NCI-H1048 (cell line): ENCODE results near the gene SLC12A8.
A peak's percentile ranks its signal among the peaks of the same experiment; 100 is the strongest.

Experiments
- DNase-seq: peaks from one replicate; lab custom pipeline; 2025; lab: John Stamatoyannopoulos, UW

Gene SLC12A8

DNA sequence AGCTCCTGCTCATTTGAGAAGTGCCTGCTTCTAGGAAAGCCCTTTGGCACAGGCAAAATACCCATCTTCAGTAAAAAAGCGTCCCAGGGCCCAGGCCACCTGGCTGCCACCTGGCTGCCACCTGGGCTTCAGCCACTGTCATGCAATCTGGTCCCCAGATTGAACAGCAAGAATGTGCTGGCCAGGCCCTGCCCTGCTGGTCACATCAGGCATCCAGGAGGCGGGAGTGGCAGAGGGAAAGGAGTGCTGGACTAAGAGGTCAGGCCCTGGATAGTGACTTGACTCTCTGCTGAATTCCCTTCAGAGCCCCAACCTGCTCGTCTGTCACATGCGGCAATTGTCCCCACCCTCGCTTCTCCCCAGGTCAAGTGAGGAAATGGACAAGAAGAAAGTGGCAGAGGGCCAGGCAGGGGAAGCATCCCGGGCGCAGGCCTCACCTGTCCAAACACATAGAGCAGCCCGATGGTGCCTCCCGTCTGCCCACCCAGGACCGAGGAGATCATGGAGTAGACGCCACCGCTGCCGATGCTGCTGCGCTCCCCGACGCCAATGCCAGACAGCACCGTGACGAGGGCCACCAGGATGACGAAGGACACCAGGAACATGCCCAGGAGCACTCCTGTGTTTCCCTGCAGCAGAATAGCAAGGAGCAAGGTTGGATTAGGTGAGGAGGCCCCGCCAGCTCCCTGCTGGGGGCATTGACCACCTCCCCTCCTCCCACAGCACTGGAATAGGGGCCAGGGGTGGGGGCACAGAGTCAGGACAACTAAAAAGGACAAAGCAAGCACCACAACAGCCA, 25.5 kb downstream of the SLC12A8 start:
- DNase-seq: no peak

GRCh38 chr3:125186261-125186787, 26.2 kb downstream of the SLC12A8 start:
- no peak for DNase-seq

DNA sequence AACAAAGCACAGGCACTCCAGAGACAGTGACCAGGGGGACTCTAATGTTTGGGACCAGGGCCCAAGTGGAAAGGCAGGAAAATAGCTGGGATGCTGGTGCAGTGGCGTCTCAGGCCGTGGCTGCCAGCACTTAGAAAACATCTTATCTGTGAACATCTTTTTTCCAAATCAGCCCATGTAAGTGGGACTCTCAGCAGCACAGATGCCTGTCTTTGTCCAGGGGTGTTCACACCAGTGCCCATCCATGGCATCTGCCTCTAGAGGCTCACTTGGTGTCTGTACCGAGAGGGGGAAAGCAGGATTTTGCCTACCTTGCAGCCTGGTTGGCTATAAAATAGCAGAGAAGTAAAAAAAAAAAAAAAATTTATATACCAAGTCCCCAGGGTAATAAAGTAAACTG, 26.7 kb downstream of the SLC12A8 start:
- no peak for DNase-seq

DNA sequence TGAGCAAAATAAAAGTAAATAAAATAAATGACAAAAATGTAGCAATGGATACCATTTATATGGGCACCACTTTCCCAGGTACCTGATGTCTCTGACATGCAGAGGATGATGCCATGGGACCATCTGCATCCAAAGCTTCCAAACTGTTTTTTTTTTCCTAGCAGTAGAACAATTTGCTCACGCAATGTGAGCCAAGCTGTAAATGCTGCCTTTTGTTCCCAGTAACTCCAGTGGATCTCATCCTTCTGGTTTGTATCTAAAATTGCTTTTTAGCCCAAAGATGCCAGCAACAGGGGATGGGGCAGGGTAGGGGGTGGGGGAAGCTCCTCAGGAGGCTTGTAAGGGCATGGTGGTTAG, 32.7 kb downstream of the SLC12A8 start:
- DNase-seq: no peak

GRCh38 chr3:125179143-125179883, 33.2 kb downstream of the SLC12A8 start:
- DNase-seq: no peak

- DNase-seq: no peak
These were observed 34.8 kb downstream of the SLC12A8 start for GRCh38 chr3:125177746-125178145.

- no peak for DNase-seq
These were observed 37.1 kb downstream of the SLC12A8 start for GRCh38 chr3:125175295-125176078.

- DNase-seq: no peak
These were observed 40.2 kb downstream of the SLC12A8 start for GRCh38 chr3:125172346-125172745.

GRCh38 chr3:125168711-125169393, 43.7 kb downstream of the SLC12A8 start:
- no peak for DNase-seq

DNA sequence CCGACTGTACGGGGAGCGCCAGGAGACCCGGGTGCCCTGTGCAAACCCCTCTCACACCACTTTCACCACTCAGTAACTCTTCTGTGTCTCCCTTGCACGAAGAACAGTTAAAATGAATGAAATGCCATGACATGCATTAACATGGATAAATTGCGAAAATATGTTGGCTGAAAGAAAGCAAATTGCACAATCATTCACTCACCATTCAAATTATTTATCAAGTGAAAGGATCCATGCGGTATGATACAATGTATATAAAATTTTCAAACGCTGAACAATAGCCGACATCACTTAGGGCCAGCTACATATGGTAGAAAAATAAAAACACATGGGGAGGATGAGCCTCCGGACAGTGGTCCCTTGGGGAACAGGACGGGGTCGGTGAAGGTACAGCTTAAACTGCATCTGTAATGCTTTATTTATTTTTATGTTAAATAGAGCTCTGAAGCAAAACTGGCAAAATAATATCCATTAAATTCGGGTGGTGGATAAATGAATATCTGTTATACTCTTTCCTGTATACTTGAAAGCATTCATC, 45.9 kb downstream of the SLC12A8 start:
- DNase-seq: no peak

GRCh38 chr3:125165948-125166553, 46.5 kb downstream of the SLC12A8 start:
- DNase-seq: no peak

- no peak for DNase-seq
These were observed 47.2 kb downstream of the SLC12A8 start for GRCh38 chr3:125165189-125165947.

GRCh38 chr3:125163739-125164601, 48.6 kb downstream of the SLC12A8 start:
- DNase-seq: peak; percentile 30

DNA sequence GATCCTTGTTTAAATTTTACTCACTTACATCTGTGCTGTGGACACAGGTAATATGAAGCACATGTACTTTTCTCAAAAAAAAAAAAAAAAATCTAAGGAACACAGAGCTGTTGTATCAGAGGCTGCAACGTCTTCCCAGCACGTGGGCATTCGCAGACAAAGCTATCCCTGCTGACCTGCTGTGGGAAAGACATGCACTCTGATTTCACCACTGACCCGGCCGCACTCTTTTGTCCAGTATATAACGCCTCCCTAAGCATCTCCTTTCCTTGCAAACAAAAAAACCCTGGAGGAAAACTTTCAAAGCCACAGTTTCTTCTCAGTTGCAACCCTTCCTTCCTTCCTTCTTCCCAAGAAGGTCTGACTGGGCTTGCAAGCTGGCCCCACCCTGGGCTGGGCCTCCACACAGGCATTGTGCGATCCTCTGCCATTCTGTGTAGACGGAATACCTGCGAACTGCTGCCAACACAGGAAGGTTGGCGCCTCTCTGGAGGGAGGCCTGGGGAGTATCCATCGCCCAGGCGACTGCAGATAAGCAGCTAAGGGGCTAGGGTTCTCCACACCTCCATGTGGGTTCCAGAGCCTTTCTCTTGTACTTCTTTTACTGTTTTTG, 50.8 kb downstream of the SLC12A8 start:
- DNase-seq: no peak

DNA sequence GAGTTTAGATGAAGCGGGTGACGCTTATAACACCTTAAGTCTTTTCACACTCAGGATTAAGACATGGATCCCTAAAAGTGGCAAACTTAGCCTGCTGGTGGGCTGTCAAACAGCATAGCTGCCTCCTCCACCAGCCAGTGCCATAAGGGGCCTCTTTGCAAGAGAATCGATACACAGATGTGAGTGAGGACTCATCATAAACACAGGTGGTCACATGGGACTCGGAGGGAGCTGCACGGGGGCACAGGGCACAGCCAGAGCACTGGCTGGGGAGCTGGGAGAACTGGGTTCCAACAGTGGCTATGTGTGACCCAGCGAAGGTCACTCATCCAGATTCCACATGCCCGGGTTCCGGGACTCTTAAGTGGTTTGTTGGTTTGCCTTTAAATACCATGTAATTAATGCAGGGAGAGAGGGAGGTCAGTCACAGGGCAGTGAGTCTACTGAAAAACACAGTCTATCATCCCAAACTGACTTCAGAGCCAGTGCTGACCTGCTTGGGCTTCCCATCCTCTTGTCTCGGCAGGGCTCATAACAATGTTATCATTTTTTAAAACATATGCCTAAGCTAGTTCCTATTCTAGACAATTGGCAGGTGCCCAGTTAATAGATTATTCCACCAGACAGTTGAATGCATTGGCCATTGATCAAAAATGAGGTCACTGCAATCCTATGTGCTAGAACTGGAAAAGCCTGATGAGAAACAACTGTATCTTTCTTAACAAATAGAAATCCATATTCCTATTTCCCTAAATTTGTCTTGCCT, 51.8 kb downstream of the SLC12A8 start:
- DNase-seq: no peak

- DNase-seq: no peak
These were observed 55.4 kb downstream of the SLC12A8 start for GRCh38 chr3:125157183-125157582.

GRCh38 chr3:125156456-125156855, 56.1 kb downstream of the SLC12A8 start:
- DNase-seq: no peak

- DNase-seq: no peak
These were observed 57.7 kb downstream of the SLC12A8 start for GRCh38 chr3:125154800-125155269.
